IMR-90 (cell line): ENCODE measurements around the gene SPART. TPM values are rescaled to one million over a fixed set of nuclear protein-coding genes. Genes with fewer than 3 reads are reported as not detected.

Experiments
- ATAC-seq: fragments of 200-7000 bp; cut with Tn5 transposase; 2 replicates; pipeline ENCODE4 v1.9.1; 2020; ENCODE audit warnings: low read depth, mild to moderate bottlenecking, moderate library complexity
- BruUV-seq: library from RNA; stranded (reverse); fragments of 400-500 nt; replicated peaks from 2 replicates; lab custom pipeline; 2021; lab: Mats Ljungman, UMichigan
- CTCF ChIA-PET: fragments of 300-600 bp; formaldehyde crosslinking; extraction: SDS; loops from one replicate; lab custom pipeline; 2021; ENCODE audit warnings: antibody characterized with exemption; lab: Yijun Ruan, JAX
- POLR2A ChIA-PET: fragments of 300-600 bp; sonication (Branson Sonifier 250); formaldehyde crosslinking; loops from one replicate; lab custom pipeline; 2022; ENCODE audit warnings: antibody characterized with exemption; ENCODE audit not compliant: unreplicated experiment; lab: Charles Lee
- DNase-seq: peaks from one replicate; pipeline ENCODE4 v3.0.0; 2013
- H2AFZ ChIP-seq: replicated peaks from 2 replicates; pipeline ENCODE3; 2013; ENCODE audit warnings: low read length, mild to moderate bottlenecking; ENCODE audit not compliant: poor library complexity
- H2AK5ac ChIP-seq: 2 replicates; pipeline ENCODE4 v1.6.1; 2013; ENCODE audit warnings: low read depth, low read length, inconsistent platforms
- H2AK9ac ChIP-seq: replicated peaks from 2 replicates; pipeline ENCODE3; 2013; ENCODE audit warnings: mild to moderate bottlenecking, low read depth, low read length, moderate library complexity; ENCODE audit not compliant: poor library complexity
- H2BK120ac ChIP-seq: 2 replicates; pipeline ENCODE4 v1.6.1; 2013; ENCODE audit warnings: low read depth, low read length, inconsistent platforms
- H2BK15ac ChIP-seq: 3 replicates; pipeline ENCODE4 v1.6.1; 2013; ENCODE audit warnings: low read depth, low read length, inconsistent platforms
- H2BK20ac ChIP-seq: 2 replicates; pipeline ENCODE4 v1.6.1; 2013; ENCODE audit warnings: low read depth, mild to moderate bottlenecking, inconsistent platforms, low read length, moderate library complexity
- H2BK5ac ChIP-seq: 2 replicates; pipeline ENCODE4 v1.6.1; 2013; ENCODE audit warnings: mild to moderate bottlenecking, low read depth, low read length, inconsistent platforms; ENCODE audit not compliant: poor library complexity, severe bottlenecking
- H3K14ac ChIP-seq: replicated peaks from 2 replicates; pipeline ENCODE4 v1.6.1; 2013; ENCODE audit warnings: low read depth, low read length, inconsistent platforms
- H3K18ac ChIP-seq: 2 replicates; pipeline ENCODE4 v1.6.1; 2013; ENCODE audit warnings: low read depth, low read length, control low read depth
- H3K23ac ChIP-seq: 2 replicates; pipeline ENCODE4 v1.6.1; 2013; ENCODE audit warnings: low read depth, low read length, inconsistent platforms
- H3K27ac ChIP-seq: 2 replicates; pipeline ENCODE4 v1.5.1; 2013; ENCODE audit warnings: mild to moderate bottlenecking, control low read depth, low read length; ENCODE audit not compliant: insufficient read depth
- H3K27me3 ChIP-seq: 2 replicates; pipeline ENCODE4 v1.6.1; 2013; ENCODE audit warnings: low read length; ENCODE audit not compliant: control insufficient read depth, insufficient read depth
- H3K36me3 ChIP-seq: 2 replicates; pipeline ENCODE4 v1.6.1; 2013; ENCODE audit warnings: low read length, mixed read lengths; ENCODE audit not compliant: control insufficient read depth, insufficient read depth
- H3K4ac ChIP-seq: 2 replicates; pipeline ENCODE4 v1.6.1; 2013; ENCODE audit warnings: low read depth, low read length, inconsistent platforms
- H3K4me1 ChIP-seq: 2 replicates; pipeline ENCODE4 v1.6.1; 2013; ENCODE audit warnings: low read length, mixed read lengths; ENCODE audit not compliant: control insufficient read depth, insufficient read depth
- H3K4me2 ChIP-seq: 2 replicates; pipeline ENCODE4 v1.6.1; 2013; ENCODE audit warnings: low read depth, mild to moderate bottlenecking, control low read depth, low read length, moderate library complexity
- H3K4me3 ChIP-seq: 2 replicates; pipeline ENCODE4 v1.5.1; 2013; ENCODE audit warnings: low read depth, mild to moderate bottlenecking, control low read depth, low read length, moderate library complexity; ENCODE audit not compliant: insufficient read depth
- H3K56ac ChIP-seq: 2 replicates; pipeline ENCODE4 v1.6.1; 2013; ENCODE audit warnings: low read length, inconsistent platforms; ENCODE audit not compliant: insufficient read depth; ENCODE audit errors: extremely low read depth
- H3K79me1 ChIP-seq, 2 experiments: 2 replicates each; pipeline ENCODE4 v1.6.1; 2013; ENCODE audit warnings: low read length in 2 of 2, inconsistent platforms in 1 of 2, low read depth in 1 of 2
- H3K9ac ChIP-seq: 2 replicates; pipeline ENCODE4 v1.6.1; 2013; ENCODE audit warnings: low read depth, low read length, control low read depth
- H3K9me1 ChIP-seq: 2 replicates; pipeline ENCODE4 v1.6.1; 2013; ENCODE audit warnings: low read length, inconsistent platforms; ENCODE audit not compliant: insufficient read depth
- H3K9me3 ChIP-seq: 2 replicates; pipeline ENCODE4 v1.6.1; 2013; ENCODE audit warnings: low read length; ENCODE audit not compliant: control insufficient read depth, insufficient read depth
- H4K20me1 ChIP-seq: 2 replicates; pipeline ENCODE4 v1.6.1; 2013; ENCODE audit warnings: low read length, inconsistent platforms; ENCODE audit not compliant: insufficient read depth
- H4K5ac ChIP-seq: 2 replicates; pipeline ENCODE4 v1.6.1; 2013; ENCODE audit warnings: mild to moderate bottlenecking, low read depth, low read length, control low read depth
- H4K8ac ChIP-seq, 2 experiments: 2 replicates each; pipeline ENCODE4 v1.6.1; 2013; ENCODE audit warnings: low read depth in 2 of 2, low read length in 2 of 2, control low read depth in 1 of 2, inconsistent platforms in 1 of 2
- H4K91ac ChIP-seq: 2 replicates; pipeline ENCODE4 v1.6.1; 2013; ENCODE audit warnings: low read depth, low read length, inconsistent platforms; ENCODE audit not compliant: insufficient read depth
- BHLHE40 ChIP-seq: fragments of 150-350 bp; IDR thresholded peaks from 2 replicates; pipeline ENCODE4 v1.6.1; 2016; ENCODE audit warnings: mild to moderate bottlenecking, low read depth, low read length
- CEBPB ChIP-seq: IDR thresholded peaks from 2 replicates; pipeline ENCODE4 v1.6.1; 2012; ENCODE audit warnings: low read depth, low read length, improper control_type of control experiment
- CHD1 ChIP-seq: IDR thresholded peaks from 2 replicates; pipeline ENCODE4 v1.6.1; 2012; ENCODE audit warnings: low read depth, low read length, improper control_type of control experiment
- FOS ChIP-seq: fragments of 150-350 bp; IDR thresholded peaks from 2 replicates; pipeline ENCODE4 v1.6.1; 2016; ENCODE audit warnings: low read depth, low read length
- MAFK ChIP-seq: IDR thresholded peaks from 2 replicates; pipeline ENCODE4 v1.6.1; 2012; ENCODE audit warnings: low read depth, low read length, improper control_type of control experiment
- MAZ ChIP-seq: IDR thresholded peaks from 2 replicates; pipeline ENCODE4 v1.6.1; 2012; ENCODE audit warnings: low read depth, mild to moderate bottlenecking, low read length, improper control_type of control experiment, moderate library complexity, borderline replicate concordance
- MXI1 ChIP-seq: IDR thresholded peaks from 2 replicates; pipeline ENCODE4 v1.6.1; 2012; ENCODE audit warnings: low read depth, mild to moderate bottlenecking, low read length, moderate library complexity, borderline replicate concordance
- NFE2L2 ChIP-seq: fragments of 150-350 bp; IDR thresholded peaks from 2 replicates; pipeline ENCODE4 v1.6.1; 2016; ENCODE audit warnings: low read depth, mild to moderate bottlenecking, low read length
- POLR2A ChIP-seq: IDR thresholded peaks from 2 replicates; pipeline ENCODE4 v1.6.1; 2012; ENCODE audit warnings: mild to moderate bottlenecking, low read depth, low read length
- RAD21 ChIP-seq: IDR thresholded peaks from 2 replicates; pipeline ENCODE4 v1.6.1; 2012; ENCODE audit warnings: low read length, improper control_type of control experiment
- RCOR1 ChIP-seq: IDR thresholded peaks from 2 replicates; pipeline ENCODE4 v1.6.1; 2012; ENCODE audit warnings: mild to moderate bottlenecking, low read length, improper control_type of control experiment; ENCODE audit not compliant: insufficient replicate concordance
- RFX5 ChIP-seq: IDR thresholded peaks from 2 replicates; pipeline ENCODE4 v1.8.0; 2012; ENCODE audit warnings: low read depth, mild to moderate bottlenecking, low read length, moderate library complexity
- SMC3 ChIP-seq: fragments of 150-350 bp; IDR thresholded peaks from 2 replicates; pipeline ENCODE4 v1.6.1; 2016; ENCODE audit warnings: low read depth, mild to moderate bottlenecking, antibody characterized with exemption, low read length, moderate library complexity
- WGBS, 2 experiments: methylation state at CpG; one replicate each; pipeline versions ENCODE4 v1.1.5 to v1.1.7; 2013; ENCODE audit warnings: missing lambda C conversion rate in 2 of 2; ENCODE audit not compliant: insufficient read length in 1 of 2; ENCODE audit errors: extremely low coverage in 2 of 2; 5-methylcytosine and 5-hydroxymethylcytosine counted together
- dilution Hi-C: fragments of 300-500 bp; cut with HindIII; formaldehyde crosslinking; loops from one replicate; pipeline ENCODE4 v1.14.3; 2018; ENCODE audit warnings: low sequenced_read_pairs; ENCODE audit not compliant: unreplicated experiment
- in situ Hi-C: fragments of 300-500 bp; cut with MboI; formaldehyde crosslinking; loops from 3 replicates; pipeline ENCODE4 v1.14.3; 2019; ENCODE audit warnings: low sequenced_read_pairs, inconsistent platforms, mixed read lengths
- intact Hi-C: fragments of 100-400 bp; cut with micrococcal nuclease; formaldehyde crosslinking; loops from 2 replicates; pipeline ENCODE4 v1.10.0; 2022
- polyA plus RNA-seq, 3 experiments: library from polyadenylated mRNA; depleted of rRNA; stranded (reverse); fragments of >200 nt; gene quantifications; 2 replicates each; pipeline ENCODE4 v1.2.3, GENCODE V29; 2012; ENCODE audit warnings: low replicate concordance in 1 of 3
- total RNA-seq: library from RNA; depleted of rRNA; stranded (reverse); fragments of >200 nt; gene quantifications from 2 replicates; pipeline ENCODE4 v1.2.3, GENCODE V29; 2012
- TF ChIP-seq, protein P1 (sequence below): fragments of 150-350 bp; IDR thresholded peaks from 2 replicates; pipeline ENCODE4 v1.6.1; 2017; ENCODE audit warnings: mild to moderate bottlenecking, antibody characterized with exemption, low read length, low read depth
- TF ChIP-seq, protein P2 (sequence below): conservative IDR thresholded peaks from 2 replicates; pipeline ENCODE4 v1.5.1; 2012; ENCODE audit warnings: mild to moderate bottlenecking, low read depth, low read length, improper control_type of control experiment
- TF ChIP-seq, protein P3 (sequence below): fragments of 150-350 bp; IDR thresholded peaks from 2 replicates; pipeline ENCODE4 v1.6.1; 2016; ENCODE audit warnings: low read depth, mild to moderate bottlenecking, low read length, moderate library complexity, borderline replicate concordance

Gene SPART
- total and polyA plus RNA-seq, 2 of the 4 experiments (the other 2 are of a cell fraction) = 43.8 to 110 TPM

DNA sequence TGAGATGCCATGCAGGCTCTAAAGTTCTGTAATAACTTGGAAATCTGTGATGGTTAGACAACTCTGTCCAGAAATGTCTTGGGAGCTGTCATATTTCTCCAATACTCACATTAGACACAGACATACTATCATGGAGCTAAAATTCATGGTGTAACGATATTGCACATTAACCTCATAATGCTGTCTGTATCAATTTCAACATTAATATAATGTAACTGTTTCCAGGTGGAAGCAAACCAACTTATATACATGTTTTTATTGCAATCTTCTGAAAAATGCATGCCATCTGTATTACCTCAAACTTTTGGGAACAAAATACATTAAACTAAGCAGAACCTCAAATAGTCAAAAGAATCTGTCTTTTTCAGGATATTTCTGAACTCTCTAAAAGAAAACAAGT lies 14.7 kb upstream of the SPART start:
- no peak overlapping the region for H2BK120ac ChIP-seq
- no peak overlapping the region for H2BK5ac ChIP-seq
- ChIA-PET POLR2A (no interaction called here), CTCF (interaction anchor here (1.1 kb wide), 1 partner anchor 14 kb away, joined by 4 read pairs; the partner anchor contains the start of gene SPART)
- H4K20me1 ChIP-seq = no peaks in the 10 kb centered on the region
- no peaks in the 10 kb centered on the region for H3K27me3 ChIP-seq
- DNase-seq (no peak), ATAC-seq (no peak)
- H2BK20ac ChIP-seq = no peak overlapping the region
- H3K9ac ChIP-seq = no peak overlapping the region
- no peaks in the 10 kb centered on the region for H3K9me3 ChIP-seq
- H3K4ac ChIP-seq = no peak overlapping the region
- H3K56ac ChIP-seq = no peak overlapping the region
- no peak overlapping the region for H2AK9ac ChIP-seq
- no peak overlapping the region for H4K8ac ChIP-seq
- no peaks in the 10 kb centered on the region for H3K79me1 ChIP-seq
- dilution Hi-C loops = no loop called here
- H3K23ac ChIP-seq = no peak overlapping the region
- no peak overlapping the region for H2BK15ac ChIP-seq
- no peak overlapping the region for H4K91ac ChIP-seq
- TF ChIP-seq MXI1 (no peak), CHD1 (no peak), NFE2L2 (no peak), FOS (no peak), MAFK (no peak), BHLHE40 (no peak), CEBPB (no peak), SMC3 (no peak), MAZ (no peak), RFX5 (no peak), POLR2A (no peak), RAD21 (no peak), RCOR1 (no peak)
- TF ChIP-seq, protein P1, sequence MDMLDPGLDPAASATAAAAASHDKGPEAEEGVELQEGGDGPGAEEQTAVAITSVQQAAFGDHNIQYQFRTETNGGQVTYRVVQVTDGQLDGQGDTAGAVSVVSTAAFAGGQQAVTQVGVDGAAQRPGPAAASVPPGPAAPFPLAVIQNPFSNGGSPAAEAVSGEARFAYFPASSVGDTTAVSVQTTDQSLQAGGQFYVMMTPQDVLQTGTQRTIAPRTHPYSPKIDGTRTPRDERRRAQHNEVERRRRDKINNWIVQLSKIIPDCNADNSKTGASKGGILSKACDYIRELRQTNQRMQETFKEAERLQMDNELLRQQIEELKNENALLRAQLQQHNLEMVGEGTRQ = no peak
- TF ChIP-seq, protein P2, sequence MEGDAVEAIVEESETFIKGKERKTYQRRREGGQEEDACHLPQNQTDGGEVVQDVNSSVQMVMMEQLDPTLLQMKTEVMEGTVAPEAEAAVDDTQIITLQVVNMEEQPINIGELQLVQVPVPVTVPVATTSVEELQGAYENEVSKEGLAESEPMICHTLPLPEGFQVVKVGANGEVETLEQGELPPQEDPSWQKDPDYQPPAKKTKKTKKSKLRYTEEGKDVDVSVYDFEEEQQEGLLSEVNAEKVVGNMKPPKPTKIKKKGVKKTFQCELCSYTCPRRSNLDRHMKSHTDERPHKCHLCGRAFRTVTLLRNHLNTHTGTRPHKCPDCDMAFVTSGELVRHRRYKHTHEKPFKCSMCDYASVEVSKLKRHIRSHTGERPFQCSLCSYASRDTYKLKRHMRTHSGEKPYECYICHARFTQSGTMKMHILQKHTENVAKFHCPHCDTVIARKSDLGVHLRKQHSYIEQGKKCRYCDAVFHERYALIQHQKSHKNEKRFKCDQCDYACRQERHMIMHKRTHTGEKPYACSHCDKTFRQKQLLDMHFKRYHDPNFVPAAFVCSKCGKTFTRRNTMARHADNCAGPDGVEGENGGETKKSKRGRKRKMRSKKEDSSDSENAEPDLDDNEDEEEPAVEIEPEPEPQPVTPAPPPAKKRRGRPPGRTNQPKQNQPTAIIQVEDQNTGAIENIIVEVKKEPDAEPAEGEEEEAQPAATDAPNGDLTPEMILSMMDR = no peak
- TF ChIP-seq, protein P3, sequence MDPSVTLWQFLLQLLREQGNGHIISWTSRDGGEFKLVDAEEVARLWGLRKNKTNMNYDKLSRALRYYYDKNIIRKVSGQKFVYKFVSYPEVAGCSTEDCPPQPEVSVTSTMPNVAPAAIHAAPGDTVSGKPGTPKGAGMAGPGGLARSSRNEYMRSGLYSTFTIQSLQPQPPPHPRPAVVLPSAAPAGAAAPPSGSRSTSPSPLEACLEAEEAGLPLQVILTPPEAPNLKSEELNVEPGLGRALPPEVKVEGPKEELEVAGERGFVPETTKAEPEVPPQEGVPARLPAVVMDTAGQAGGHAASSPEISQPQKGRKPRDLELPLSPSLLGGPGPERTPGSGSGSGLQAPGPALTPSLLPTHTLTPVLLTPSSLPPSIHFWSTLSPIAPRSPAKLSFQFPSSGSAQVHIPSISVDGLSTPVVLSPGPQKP = no peak
- H3K9me1 ChIP-seq = no peaks in the 10 kb centered on the region
- no peak overlapping the region for H4K5ac ChIP-seq
- no peak overlapping the region for H3K14ac ChIP-seq
- H2AK5ac ChIP-seq = no peak overlapping the region
- peaks cover 2% of the 10 kb centered on the region; the same call in 1 of the 2 replicates for H3K4me1 ChIP-seq
- in situ Hi-C loops = no loop called here
- no peak overlapping the region for H3K27ac ChIP-seq
- H3K18ac ChIP-seq = no peak overlapping the region
- H2AFZ ChIP-seq = no peak overlapping the region
- no CpG with 5 or more reads among the region's 1 CpG for WGBS, 2 experiments
- H3K4me2 ChIP-seq = no peak overlapping the region
- no peaks in the 10 kb centered on the region for H3K36me3 ChIP-seq
- no TSS peak for BruUV-seq
- H3K4me3 ChIP-seq = no peak overlapping the region
- intact Hi-C loops = no loop called here
